ENCODE data around the gene TRMO.

Gene TRMO

GRCh38 chr9:97875111-97875510, 47.2 kb downstream of the TRMO start:
- H3K36me3 Mint-ChIP-seq (ENCODE audit: low read depth), result no peaks in the 10 kb centered on the region
- no peaks in the 10 kb centered on the region for H3K9me3 Mint-ChIP-seq
- TF ChIP-seq CTCF (IDR thresholded peaks at IDR 0.05), result no peak
- H3K27ac Mint-ChIP-seq, result no peak overlapping the region
- H3K4me3 Mint-ChIP-seq, result no peak overlapping the region
- DNase-seq, result no peak
- peaks cover 51% of the 10 kb centered on the region for H3K27me3 Mint-ChIP-seq (ENCODE audit: low read depth, poor library complexity)
- H3K4me1 Mint-ChIP-seq, result no peaks in the 10 kb centered on the region

- no peaks in the 10 kb centered on the region for H3K9me3 Mint-ChIP-seq
- TF ChIP-seq CTCF (IDR thresholded peaks at IDR 0.05), result no peak
- no peaks in the 10 kb centered on the region for H3K36me3 Mint-ChIP-seq (ENCODE audit: low read depth)
- no peak overlapping the region for H3K27ac Mint-ChIP-seq
- no peak for DNase-seq
- peaks cover 52% of the 10 kb centered on the region for H3K27me3 Mint-ChIP-seq (ENCODE audit: low read depth, poor library complexity)
- no peak overlapping the region for H3K4me3 Mint-ChIP-seq
- H3K4me1 Mint-ChIP-seq, result no peaks in the 10 kb centered on the region
Measured at GRCh38 chr9:97874624-97875023, 47.7 kb downstream of the TRMO start.

GRCh38 chr9:97873882-97874281, 48.4 kb downstream of the TRMO start:
- Mint-ChIP-seq H3K27me3 (ENCODE audit: low read depth, poor library complexity) (peaks cover 51% of the 10 kb centered on the region), H3K36me3 (ENCODE audit: low read depth) (no peaks in the 10 kb centered on the region), H3K4me3 (no peak overlapping the region), H3K4me1 (peaks cover 6% of the 10 kb centered on the region), H3K9me3 (no peaks in the 10 kb centered on the region), H3K27ac (no peak overlapping the region)
- no peak for TF ChIP-seq CTCF (IDR thresholded peaks at IDR 0.05)
- DNase-seq, result no peak

- Mint-ChIP-seq H3K27me3 (ENCODE audit: low read depth, poor library complexity) (peaks cover 51% of the 10 kb centered on the region), H3K4me1 (peaks cover 6% of the 10 kb centered on the region), H3K4me3 (no peak overlapping the region), H3K9me3 (no peaks in the 10 kb centered on the region), H3K27ac (no peak overlapping the region), H3K36me3 (ENCODE audit: low read depth) (no peaks in the 10 kb centered on the region)
- TF ChIP-seq CTCF (IDR thresholded peaks at IDR 0.05), result no peak
- no peak for DNase-seq
Measured at GRCh38 chr9:97873425-97873824, 48.9 kb downstream of the TRMO start.

- H3K4me1 Mint-ChIP-seq, result peaks cover 6% of the 10 kb centered on the region
- no peaks in the 10 kb centered on the region for H3K36me3 Mint-ChIP-seq (ENCODE audit: low read depth)
- H3K9me3 Mint-ChIP-seq, result peaks cover 29% of the 10 kb centered on the region
- TF ChIP-seq CTCF (IDR thresholded peaks at IDR 0.05), result no peak
- no peak for DNase-seq
- H3K27ac Mint-ChIP-seq, result no peak overlapping the region
- H3K27me3 Mint-ChIP-seq (ENCODE audit: low read depth, poor library complexity), result peaks cover 56% of the 10 kb centered on the region
- no peak overlapping the region for H3K4me3 Mint-ChIP-seq
Measured at GRCh38 chr9:97868859-97869258, 53.4 kb downstream of the TRMO start.

- peaks cover 76% of the 10 kb centered on the region for H3K27me3 Mint-ChIP-seq (ENCODE audit: low read depth, poor library complexity)
- no peak overlapping the region for H3K4me3 Mint-ChIP-seq
- no peaks in the 10 kb centered on the region for H3K36me3 Mint-ChIP-seq (ENCODE audit: low read depth)
- no peak for TF ChIP-seq CTCF (IDR thresholded peaks at IDR 0.05)
- H3K4me1 Mint-ChIP-seq, result peaks cover 6% of the 10 kb centered on the region
- no peak overlapping the region for H3K27ac Mint-ChIP-seq
- DNase-seq, result no peak
- peaks cover 29% of the 10 kb centered on the region for H3K9me3 Mint-ChIP-seq
Measured at GRCh38 chr9:97866848-97867247, 55.5 kb downstream of the TRMO start.
